ENCODE results near the gene PKD1. TPM values are rescaled to one million over a fixed set of nuclear protein-coding genes. Genes with fewer than 3 reads are reported as not detected.
A peak's percentile ranks its signal among the peaks of the same experiment; 100 is the strongest.

PKD1 gene
- total RNA-seq, 5 donors from 2014 or later (not counting 1 experiment from before 2014, with no cell fraction given), result 99.4 to 152 (median 137) TPM

DNA sequence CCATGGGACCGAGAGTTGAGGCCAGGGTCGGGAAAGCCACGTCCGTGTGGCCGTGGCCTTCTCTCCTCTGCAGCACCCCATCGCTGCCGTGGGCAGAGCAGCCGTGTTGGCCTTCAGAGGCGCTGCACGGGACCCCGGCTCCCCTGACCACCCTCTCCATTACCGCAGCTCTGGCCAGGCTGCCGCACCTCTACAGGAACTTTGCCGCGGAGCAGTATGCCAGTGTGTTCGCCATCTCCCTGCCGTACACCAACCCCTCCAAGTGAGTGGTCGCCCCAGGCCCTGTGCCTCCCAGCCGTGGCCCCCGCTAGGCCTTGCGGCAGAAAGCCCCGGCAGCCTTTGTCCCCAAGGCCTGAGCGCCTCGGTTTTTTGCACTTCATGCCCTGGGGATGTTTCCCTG is 60.1 kb downstream of the PKD1 start:
- peaks cover 28 to 65% of the 10 kb centered on the region in 2 donors for H3K36me3 ChIP-seq (ENCODE audit: control insufficient read depth in 2 of 2, extremely low read depth in 1 of 2, insufficient read depth in 1 of 2, low read length in 1 of 2)
- H3K4me1 ChIP-seq (ENCODE audit: control insufficient read depth in 1 of 2, extremely low read depth in 1 of 2, insufficient read depth in 2 of 2, low read length in 2 of 2), result no peaks in the 10 kb centered on the region
- ATAC-seq (replicated peaks in 1 of 4) (no peak), DNase-seq (no peak)
- H3K4me3 ChIP-seq (ENCODE audit: control insufficient read depth in 1 of 2, extremely low read depth in 1 of 2, low read length in 1 of 2), result no peak overlapping the region
- WGBS (ENCODE audit: insufficient coverage), result 99% methylated on average over 24 of the region's 24 CpGs
- H3K9me3 ChIP-seq, result no peaks in the 10 kb centered on the region
- Mint-ChIP-seq H3K4me3 (no peak overlapping the region), H3K27me3 (no peaks in the 10 kb centered on the region), H3K9me3 (no peaks in the 10 kb centered on the region), H3K36me3 (peaks cover 14% of the 10 kb centered on the region), H3K27ac (no peak overlapping the region), H3K4me1 (no peaks in the 10 kb centered on the region)
- no peaks in the 10 kb centered on the region for H3K27me3 ChIP-seq (replicated peaks in 1 of 2; ENCODE audit: control insufficient read depth in 2 of 2, extremely low read depth in 1 of 2, insufficient read depth in 2 of 2, low read length in 1 of 2)
- H3K27ac ChIP-seq (ENCODE audit: low read length), result no peak overlapping the region
- CTCF ChIA-PET, result no interaction called here
- POLR2A ChIA-PET, result no interaction called here

GRCh38 chr16:2074071-2074470 is 61.6 kb downstream of the PKD1 start:
- 97% methylated on average over 20 of the region's 20 CpGs for WGBS (ENCODE audit: insufficient coverage)
- H3K9me3 ChIP-seq, result no peaks in the 10 kb centered on the region
- Mint-ChIP-seq H3K36me3 (peaks cover 20% of the 10 kb centered on the region), H3K4me3 (no peak overlapping the region), H3K27me3 (no peaks in the 10 kb centered on the region), H3K27ac (no peak overlapping the region), H3K4me1 (no peaks in the 10 kb centered on the region), H3K9me3 (no peaks in the 10 kb centered on the region)
- ChIA-PET POLR2A (no interaction called here), CTCF (no interaction called here)
- no peak overlapping the region for H3K4me3 ChIP-seq (ENCODE audit: control insufficient read depth in 1 of 2, extremely low read depth in 1 of 2, low read length in 1 of 2)
- ATAC-seq (replicated peaks in 1 of 4) (no peak), DNase-seq (no peak)
- H3K27me3 ChIP-seq (replicated peaks in 1 of 2; ENCODE audit: control insufficient read depth in 2 of 2, extremely low read depth in 1 of 2, insufficient read depth in 2 of 2, low read length in 1 of 2), result no peaks in the 10 kb centered on the region
- peaks cover 35 to 63% of the 10 kb centered on the region in 2 donors for H3K36me3 ChIP-seq (ENCODE audit: control insufficient read depth in 2 of 2, extremely low read depth in 1 of 2, insufficient read depth in 1 of 2, low read length in 1 of 2)
- no peaks in the 10 kb centered on the region for H3K4me1 ChIP-seq (ENCODE audit: control insufficient read depth in 1 of 2, extremely low read depth in 1 of 2, insufficient read depth in 2 of 2, low read length in 2 of 2)
- no peak overlapping the region for H3K27ac ChIP-seq (ENCODE audit: low read length)

- Histone ChIP-seq H3K4me1 (ENCODE audit: control insufficient read depth in 1 of 2, extremely low read depth in 1 of 2, insufficient read depth in 2 of 2, low read length in 2 of 2) (no peaks in the 10 kb centered on the region), H3K36me3 (ENCODE audit: control insufficient read depth in 2 of 2, extremely low read depth in 1 of 2, insufficient read depth in 1 of 2, low read length in 1 of 2) (peaks cover 39 to 65% of the 10 kb centered on the region in 2 donors), H3K9me3 (no peaks in the 10 kb centered on the region), H3K27ac (ENCODE audit: low read length) (no peak overlapping the region), H3K27me3 (replicated peaks in 1 of 2; ENCODE audit: control insufficient read depth in 2 of 2, extremely low read depth in 1 of 2, insufficient read depth in 2 of 2, low read length in 1 of 2) (no peaks in the 10 kb centered on the region), H3K4me3 (ENCODE audit: control insufficient read depth in 1 of 2, extremely low read depth in 1 of 2, low read length in 1 of 2) (no peak overlapping the region)
- H3K27ac Mint-ChIP-seq, result no peak overlapping the region
- ATAC-seq (replicated peaks in 1 of 4) (no peak), DNase-seq (no peak)
- no peak overlapping the region for H3K4me3 Mint-ChIP-seq
- H3K36me3 Mint-ChIP-seq, result peaks cover 27% of the 10 kb centered on the region
- H3K4me1 Mint-ChIP-seq, result no peaks in the 10 kb centered on the region
- POLR2A ChIA-PET, result no interaction called here
- CTCF ChIA-PET, result no interaction called here
- no peaks in the 10 kb centered on the region for H3K9me3 Mint-ChIP-seq
- 91% methylated on average over 8 of the region's 8 CpGs for WGBS (ENCODE audit: insufficient coverage)
- no peaks in the 10 kb centered on the region for H3K27me3 Mint-ChIP-seq
These were observed 62.8 kb downstream of the PKD1 start for GRCh38 chr16:2072926-2073325.

DNA sequence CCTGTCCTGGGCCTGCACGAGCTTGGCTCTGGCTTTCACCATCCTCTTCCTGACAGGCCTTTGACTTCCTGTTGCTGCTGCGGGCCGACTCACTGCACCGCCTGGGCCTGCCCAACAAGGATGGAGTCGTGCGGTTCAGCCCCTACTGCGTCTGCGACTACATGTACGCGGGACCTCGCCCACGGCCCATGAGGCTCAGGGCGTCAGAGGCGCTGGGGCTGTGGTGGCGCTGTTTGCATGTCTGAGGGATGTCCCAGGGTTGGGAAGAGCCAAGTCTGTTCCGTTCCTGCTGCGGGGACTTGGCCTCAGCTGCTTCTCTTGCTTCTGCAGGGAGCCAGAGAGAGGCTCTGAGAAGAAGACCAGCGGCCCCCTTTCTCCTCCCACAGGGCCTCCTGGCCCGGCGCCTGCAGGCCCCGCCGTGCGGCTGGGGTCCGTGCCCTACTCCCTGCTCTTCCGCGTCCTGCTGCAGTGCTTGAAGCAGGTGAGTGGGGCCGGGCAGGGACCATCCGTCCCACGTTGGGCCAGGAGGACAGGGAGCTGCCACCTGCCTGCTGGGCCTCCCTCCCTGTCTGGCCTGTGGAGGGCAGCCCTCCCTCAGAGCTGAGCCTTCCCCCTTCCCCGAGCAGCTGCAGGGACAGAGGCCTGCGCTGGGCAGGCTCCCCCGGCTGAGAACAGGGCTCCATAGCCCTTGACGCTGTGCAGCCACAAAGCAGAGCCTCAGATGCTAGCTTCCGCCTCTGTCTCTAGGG is 64.1 kb downstream of the PKD1 start:
- no peak overlapping the region for H3K4me3 Mint-ChIP-seq
- H3K4me1 Mint-ChIP-seq, result no peaks in the 10 kb centered on the region
- ChIA-PET CTCF (no interaction called here), POLR2A (no interaction called here)
- H3K4me3 ChIP-seq (ENCODE audit: control insufficient read depth in 1 of 2, extremely low read depth in 1 of 2, low read length in 1 of 2), result no peak overlapping the region
- peaks cover 39 to 60% of the 10 kb centered on the region in 2 donors for H3K36me3 ChIP-seq (ENCODE audit: control insufficient read depth in 2 of 2, extremely low read depth in 1 of 2, insufficient read depth in 1 of 2, low read length in 1 of 2)
- H3K27me3 ChIP-seq (replicated peaks in 1 of 2; ENCODE audit: control insufficient read depth in 2 of 2, extremely low read depth in 1 of 2, insufficient read depth in 2 of 2, low read length in 1 of 2), result no peaks in the 10 kb centered on the region
- no peaks in the 10 kb centered on the region for H3K4me1 ChIP-seq (ENCODE audit: control insufficient read depth in 1 of 2, extremely low read depth in 1 of 2, insufficient read depth in 2 of 2, low read length in 2 of 2)
- no peak overlapping the region for H3K27ac ChIP-seq (ENCODE audit: low read length)
- H3K9me3 ChIP-seq, result no peaks in the 10 kb centered on the region
- DNase-seq, result peak in 1 of 35 experiments; percentile 15
- no peak overlapping the region for H3K27ac Mint-ChIP-seq
- 93% methylated on average over 33 of the region's 34 CpGs for WGBS (ENCODE audit: insufficient coverage)
- H3K27me3 Mint-ChIP-seq, result no peaks in the 10 kb centered on the region
- H3K36me3 Mint-ChIP-seq, result peaks cover 26% of the 10 kb centered on the region
- ATAC-seq (replicated peaks in 1 of 4), result no peak
- H3K9me3 Mint-ChIP-seq, result no peaks in the 10 kb centered on the region

- Histone ChIP-seq H3K27me3 (replicated peaks in 1 of 2; ENCODE audit: control insufficient read depth in 2 of 2, extremely low read depth in 1 of 2, insufficient read depth in 2 of 2, low read length in 1 of 2) (no peaks in the 10 kb centered on the region), H3K36me3 (ENCODE audit: control insufficient read depth in 2 of 2, extremely low read depth in 1 of 2, insufficient read depth in 1 of 2, low read length in 1 of 2) (peaks cover 42 to 60% of the 10 kb centered on the region in 2 donors), H3K9me3 (no peaks in the 10 kb centered on the region), H3K27ac (ENCODE audit: low read length) (no peak overlapping the region), H3K4me1 (ENCODE audit: control insufficient read depth in 1 of 2, extremely low read depth in 1 of 2, insufficient read depth in 2 of 2, low read length in 2 of 2) (no peaks in the 10 kb centered on the region), H3K4me3 (ENCODE audit: control insufficient read depth in 1 of 2, extremely low read depth in 1 of 2, low read length in 1 of 2) (no peak overlapping the region)
- Mint-ChIP-seq H3K27ac (no peak overlapping the region), H3K27me3 (no peaks in the 10 kb centered on the region), H3K4me3 (no peak overlapping the region), H3K9me3 (no peaks in the 10 kb centered on the region), H3K36me3 (peaks cover 32% of the 10 kb centered on the region), H3K4me1 (no peaks in the 10 kb centered on the region)
- ChIA-PET CTCF (no interaction called here), POLR2A (no interaction called here)
- WGBS (ENCODE audit: insufficient coverage), result 98% methylated on average over 24 of the region's 29 CpGs
- ATAC-seq (replicated peaks in 1 of 4) (no peak), DNase-seq (no peak)
These were observed 64.9 kb downstream of the PKD1 start for GRCh38 chr16:2070576-2071453.

DNA sequence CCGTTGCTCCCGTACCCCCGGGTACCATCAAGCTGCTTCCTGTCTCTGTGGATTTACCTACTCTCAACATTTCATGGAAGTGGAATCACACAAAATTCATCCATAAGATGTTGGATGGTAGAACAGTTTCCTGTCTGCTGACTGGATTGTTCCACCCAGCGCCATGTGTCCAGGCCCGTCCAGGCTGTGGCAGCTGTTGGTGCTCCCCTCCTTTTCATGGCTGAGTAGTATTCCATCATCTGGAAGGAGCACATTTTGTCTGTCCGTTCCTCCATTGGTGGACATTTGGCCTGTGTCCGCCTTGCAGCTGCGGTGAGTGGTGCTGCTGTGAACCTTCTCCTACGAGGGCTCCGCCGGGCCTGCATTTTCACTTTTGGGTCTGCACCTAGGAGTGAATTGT is 69.6 kb downstream of the PKD1 start:
- no peak overlapping the region for H3K27ac ChIP-seq (ENCODE audit: low read length)
- H3K27ac Mint-ChIP-seq, result no peak overlapping the region
- H3K4me3 Mint-ChIP-seq, result no peak overlapping the region
- 100% methylated on average over 5 of the region's 11 CpGs for WGBS (ENCODE audit: insufficient coverage)
- no peak for DNase-seq
- H3K27me3 Mint-ChIP-seq, result no peaks in the 10 kb centered on the region
- peaks cover 28% of the 10 kb centered on the region for H3K36me3 Mint-ChIP-seq
- no peak for ATAC-seq (replicated peaks in 1 of 4)
- peaks cover 36 to 58% of the 10 kb centered on the region in 2 donors for H3K36me3 ChIP-seq (ENCODE audit: control insufficient read depth in 2 of 2, extremely low read depth in 1 of 2, insufficient read depth in 1 of 2, low read length in 1 of 2)
- no peak overlapping the region for H3K4me3 ChIP-seq (ENCODE audit: control insufficient read depth in 1 of 2, extremely low read depth in 1 of 2, low read length in 1 of 2)
- H3K9me3 Mint-ChIP-seq, result no peaks in the 10 kb centered on the region
- no peaks in the 10 kb centered on the region for H3K27me3 ChIP-seq (replicated peaks in 1 of 2; ENCODE audit: control insufficient read depth in 2 of 2, extremely low read depth in 1 of 2, insufficient read depth in 2 of 2, low read length in 1 of 2)
- peaks cover 0 to 5% of the 10 kb centered on the region in 2 experiments for H3K4me1 ChIP-seq (ENCODE audit: control insufficient read depth in 1 of 2, extremely low read depth in 1 of 2, insufficient read depth in 2 of 2, low read length in 2 of 2)
- CTCF ChIA-PET, result no interaction called here
- no peaks in the 10 kb centered on the region for H3K4me1 Mint-ChIP-seq
- POLR2A ChIA-PET, result no interaction called here
- H3K9me3 ChIP-seq, result no peaks in the 10 kb centered on the region

Measured in T-cell (primary cell).